Vagina (tissue), 2 donors: ENCODE results near the gene TMEM11. TPM values are rescaled to one million over a fixed set of nuclear protein-coding genes. Genes with fewer than 3 reads are reported as not detected.

Source experiments
- DNase-seq, 2 donors: peaks; one replicate each; pipeline ENCODE4 v3.0.0-alpha.2; 2017; ENCODE audit errors: extremely low spot score in 2 of 2
- H3K27ac ChIP-seq: fragments of 200-600 bp; sonication (generic); one replicate; pipeline ENCODE4 v1.5.1; 2019
- H3K27me3 ChIP-seq: fragments of 200-600 bp; sonication (generic); one replicate; pipeline ENCODE4 v1.5.1; 2019
- H3K36me3 ChIP-seq, 2 donors: fragments of 200-600 bp; sonication (generic); one replicate each; pipeline ENCODE4 v1.5.1; 2017 to 2019
- H3K4me1 ChIP-seq: fragments of 200-600 bp; sonication (generic); one replicate; pipeline ENCODE4 v1.5.1; 2019
- H3K4me3 ChIP-seq, 2 donors: fragments of 200-600 bp; sonication (generic); 1 replicate in 1 of 2; 2 replicates in 1 of 2; pipeline ENCODE4 v1.5.1; 2016 to 2019
- H3K9me3 ChIP-seq: fragments of 200-600 bp; sonication (generic); one replicate; pipeline ENCODE4 v1.5.1; 2019
- CTCF ChIP-seq, 3 experiments: fragments of 450-650 bp in 2 of 3; fragments of 200-600 bp in 1 of 3; sonication (generic) in 1 of 3; IDR thresholded peaks; one replicate each; pipeline ENCODE4 v1.5.1; 2017 to 2019; ENCODE audit warnings: antibody characterized with exemption in 3 of 3, mild to moderate bottlenecking in 2 of 3, moderate library complexity in 2 of 3
- POLR2A ChIP-seq, 2 donors: fragments of 450-650 bp; IDR thresholded peaks; one replicate each; pipeline ENCODE4 v1.6.1; 2017; ENCODE audit warnings: antibody characterized with exemption in 2 of 2, mild to moderate bottlenecking in 2 of 2, moderate library complexity in 2 of 2
- POLR2AphosphoS5 ChIP-seq, 2 donors: sonication (generic); formaldehyde crosslinking; IDR thresholded peaks; one replicate each; pipeline ENCODE4 v1.9.0; 2017; ENCODE audit warnings: antibody characterized with exemption in 2 of 2, mild to moderate bottlenecking in 2 of 2, low read depth in 1 of 2; ENCODE audit not compliant: insufficient read depth in 1 of 2
- intact Hi-C: fragments of 100-400 bp; cut with DNase I; formaldehyde crosslinking; loops from one replicate; pipeline ENCODE4 v1.15.1; 2023
- total RNA-seq: library from RNA; depleted of rRNA; stranded (reverse); fragments of >200 nt; gene quantifications from one replicate; pipeline ENCODE4 v1.2.3, GENCODE V29; 2016

The TMEM11 gene
- 30.2 TPM for total RNA-seq

GRCh38 chr17:21214015-21214776 lies at the start of gene TMEM11:
Gene TMEM11, minus strand, starts transcription at chr17:21214161. Its CDS starts 9 bp downstream, at chr17:21214152.
- peaks cover 0 to 5% of the 10 kb centered on the region in 2 donors for H3K36me3 ChIP-seq
- H3K4me1 ChIP-seq: peaks cover 57% of the 10 kb centered on the region
- peak within 1 kb of the TSS; percentile 85 for H3K27ac ChIP-seq
- no peaks in the 10 kb centered on the region for H3K9me3 ChIP-seq
- H3K27me3 ChIP-seq: no peaks in the 10 kb centered on the region
- TF ChIP-seq POLR2A (IDR thresholded peaks at IDR 0.05) (peak in 1 of 2 donors; percentile 23), CTCF (IDR thresholded peaks at IDR 0.05) (peak in 2 of 3 experiments; percentile 11 to 26), POLR2AphosphoS5 (IDR thresholded peaks at IDR 0.05; ENCODE audit: insufficient read depth in 1 of 2, low read depth in 1 of 2) (peak; percentile 52 to 93)
- peak in 1 of 2 donors; percentile 95 for DNase-seq
- H3K4me3 ChIP-seq: peak within 1 kb of the TSS; percentile 77 to 85
- intact Hi-C loops: loop anchor here (10.0 kb wide), 2 partner anchors 49 to 89 kb away; partner anchors contain the start of gene DHRS7B

- no peaks in the 10 kb centered on the region for H3K4me1 ChIP-seq
- no peak for DNase-seq
- TF ChIP-seq POLR2A (IDR thresholded peaks at IDR 0.05) (no peak), POLR2AphosphoS5 (IDR thresholded peaks at IDR 0.05; ENCODE audit: insufficient read depth in 1 of 2, low read depth in 1 of 2) (peak in 1 of 2 donors; percentile 42)
- intact Hi-C loops: no loop called here
- H3K27me3 ChIP-seq: no peaks in the 10 kb centered on the region
- H3K9me3 ChIP-seq: no peaks in the 10 kb centered on the region
- no peak overlapping the region for H3K4me3 ChIP-seq
- H3K36me3 ChIP-seq: no peaks in the 10 kb centered on the region
- no peak overlapping the region for H3K27ac ChIP-seq
Observed at GRCh38 chr17:21263376-21263775, 49.4 kb upstream of the TMEM11 start.

GRCh38 chr17:21262259-21262993 lies 48.5 kb upstream of the TMEM11 start:
- TF ChIP-seq POLR2A (IDR thresholded peaks at IDR 0.05) (no peak), CTCF (IDR thresholded peaks at IDR 0.05) (no peak), POLR2AphosphoS5 (IDR thresholded peaks at IDR 0.05; ENCODE audit: insufficient read depth in 1 of 2, low read depth in 1 of 2) (no peak)
- no peaks in the 10 kb centered on the region for H3K36me3 ChIP-seq
- intact Hi-C loops: no loop called here

GRCh38 chr17:21258593-21258992 lies 44.6 kb upstream of the TMEM11 start:
- intact Hi-C loops: loop anchor here (10.0 kb wide), 1 partner anchor 246 kb away; no protein-coding TSS in a partner anchor
- H3K4me1 ChIP-seq: peaks cover 6% of the 10 kb centered on the region
- H3K36me3 ChIP-seq: no peaks in the 10 kb centered on the region
- no peaks in the 10 kb centered on the region for H3K27me3 ChIP-seq
- DNase-seq: no peak
- no peaks in the 10 kb centered on the region for H3K9me3 ChIP-seq
- TF ChIP-seq POLR2AphosphoS5 (IDR thresholded peaks at IDR 0.05; ENCODE audit: insufficient read depth in 1 of 2, low read depth in 1 of 2) (no peak), POLR2A (IDR thresholded peaks at IDR 0.05) (no peak), CTCF (IDR thresholded peaks at IDR 0.05) (no peak)
- no peak overlapping the region for H3K27ac ChIP-seq
- no peak overlapping the region for H3K4me3 ChIP-seq

More at GRCh38 chr17:21262259-21262993, 48.5 kb upstream of the TMEM11 start:
- Histone ChIP-seq H3K27me3 (no peaks in the 10 kb centered on the region), H3K27ac (no peak overlapping the region), H3K9me3 (no peaks in the 10 kb centered on the region), H3K4me3 (no peak overlapping the region), H3K4me1 (no peaks in the 10 kb centered on the region)
- no peak for DNase-seq

GRCh38 chr17:21253646-21254441 lies 39.9 kb upstream of the TMEM11 start:
- DNase-seq: no peak
- H3K9me3 ChIP-seq: no peaks in the 10 kb centered on the region
- H3K4me1 ChIP-seq: peaks cover 32% of the 10 kb centered on the region
- TF ChIP-seq POLR2A (IDR thresholded peaks at IDR 0.05): no peak
- no peak for TF ChIP-seq CTCF (IDR thresholded peaks at IDR 0.05)
- no peak for TF ChIP-seq POLR2AphosphoS5 (IDR thresholded peaks at IDR 0.05; ENCODE audit: insufficient read depth in 1 of 2, low read depth in 1 of 2)
- H3K27me3 ChIP-seq: no peaks in the 10 kb centered on the region
- intact Hi-C loops: loop anchor here (10.0 kb wide), 1 partner anchor 251 kb away; no protein-coding TSS in a partner anchor
- peak overlapping the region; percentile 76 for H3K27ac ChIP-seq
- no peaks in the 10 kb centered on the region for H3K36me3 ChIP-seq
- H3K4me3 ChIP-seq: peak overlapping the region; percentile 56 to 75
